Dedifferentiated amniotic fluid mesenchymal stem cell (primary cell): ENCODE measurements around the gene ZNF492.
"Not testable (repeated sequence)": the region's sequence is repeated elsewhere in the genome, so short reads cannot be mapped to it uniquely, and the experiment has no call there.

Source experiments
- DNase-seq: peaks from one replicate; pipeline ENCODE4 v3.0.0-alpha.2; 2016; ENCODE audit errors: extremely low spot score

ZNF492 gene

DNA sequence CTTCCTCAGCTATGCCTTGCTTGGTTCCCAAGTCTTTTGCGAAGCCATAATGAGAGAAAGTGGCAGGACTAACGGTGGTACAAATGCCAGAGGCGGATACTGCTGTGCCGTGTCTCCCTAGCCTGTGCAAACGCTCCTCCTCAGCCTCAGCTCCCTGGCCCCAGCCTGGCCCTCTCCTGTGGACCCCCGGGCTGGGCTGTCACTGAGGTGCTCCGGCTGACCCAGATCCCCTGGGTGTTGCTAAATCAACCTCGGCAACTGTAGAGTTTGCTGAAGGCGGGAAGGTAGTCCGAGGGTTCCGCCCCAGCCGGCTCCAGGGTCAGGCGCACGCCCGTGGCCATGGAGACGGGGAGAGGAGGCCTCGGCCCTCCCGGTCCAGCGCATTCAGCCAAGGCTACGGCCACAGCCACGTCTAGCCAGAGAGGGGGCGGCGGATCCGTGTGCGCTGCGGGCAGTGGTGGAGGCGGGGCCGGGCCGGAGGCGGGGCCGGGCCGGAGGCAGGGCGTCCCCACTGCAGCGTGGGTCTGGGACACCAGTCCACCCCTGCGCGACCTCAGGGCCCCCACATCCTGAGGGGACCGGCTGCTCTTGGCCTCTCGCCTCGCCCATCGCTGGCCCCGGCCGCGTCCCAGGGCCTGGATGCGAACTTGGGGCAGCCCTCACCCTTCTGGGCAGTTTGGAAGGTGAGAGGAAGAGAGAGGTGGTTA, 16.4 kb upstream of the ZNF492 start:
- DNase-seq, result no peak

DNA sequence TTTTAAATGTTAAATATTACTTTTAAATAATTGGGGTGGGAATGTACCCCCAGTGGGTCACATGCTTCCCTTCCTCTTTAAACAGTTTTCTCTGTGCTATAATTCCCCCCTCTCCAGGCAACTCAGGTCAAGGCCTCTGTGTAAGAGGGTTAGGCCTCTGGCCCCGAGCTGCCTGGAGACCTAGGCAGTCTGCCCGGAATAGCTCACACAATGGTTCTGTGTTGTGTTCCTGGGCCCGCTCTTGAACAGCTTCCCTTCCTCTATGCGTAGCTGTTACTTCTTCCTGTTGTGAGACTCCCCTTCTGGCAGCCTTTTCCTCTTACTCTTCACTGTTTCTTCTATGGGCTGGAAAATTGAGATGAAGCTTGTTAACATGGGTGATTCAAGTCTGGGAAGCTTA, 14.8 kb upstream of the ZNF492 start:
- DNase-seq, result no peak

DNA sequence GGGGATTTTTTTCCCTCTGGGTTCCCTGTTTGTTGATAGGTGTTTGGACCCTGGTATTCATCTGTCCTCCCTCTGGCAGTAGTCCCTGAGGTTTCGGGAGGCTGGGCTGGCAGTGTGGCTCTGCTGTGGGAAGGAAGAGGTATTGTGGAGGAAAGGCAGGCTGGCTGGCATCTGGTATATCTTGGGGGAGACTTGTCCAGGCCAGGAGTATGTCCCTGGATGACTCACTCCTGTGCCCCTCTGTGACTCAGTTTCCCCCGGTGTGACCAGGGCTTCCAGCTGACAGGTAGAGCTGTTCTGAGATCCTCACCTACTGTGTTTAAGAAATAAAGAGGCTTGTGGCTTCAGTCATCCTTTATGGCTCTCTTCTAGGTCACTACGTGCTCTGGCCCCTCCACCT, 14.2 kb upstream of the ZNF492 start:
- DNase-seq, result no peak

DNA sequence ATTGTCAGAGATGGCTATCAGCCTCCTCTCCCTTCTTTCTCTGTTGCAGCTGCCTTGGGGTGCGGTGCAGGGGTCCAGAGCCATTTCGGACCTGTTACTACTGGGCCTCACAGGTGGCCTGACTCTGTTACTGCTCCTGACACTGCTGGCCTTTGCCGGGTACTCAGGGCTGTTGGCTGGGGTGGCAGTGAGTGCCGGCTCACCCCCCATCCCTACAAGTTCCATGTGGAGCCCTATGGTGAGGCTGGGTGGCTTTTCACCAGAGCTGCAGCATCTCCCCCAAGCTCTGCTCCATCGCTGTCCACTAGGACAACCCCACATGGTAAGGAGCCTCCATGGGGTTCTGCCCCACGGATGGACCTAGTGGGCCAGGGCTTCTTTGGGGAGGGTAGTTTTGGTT, 13.7 kb upstream of the ZNF492 start:
- no peak for DNase-seq

DNA sequence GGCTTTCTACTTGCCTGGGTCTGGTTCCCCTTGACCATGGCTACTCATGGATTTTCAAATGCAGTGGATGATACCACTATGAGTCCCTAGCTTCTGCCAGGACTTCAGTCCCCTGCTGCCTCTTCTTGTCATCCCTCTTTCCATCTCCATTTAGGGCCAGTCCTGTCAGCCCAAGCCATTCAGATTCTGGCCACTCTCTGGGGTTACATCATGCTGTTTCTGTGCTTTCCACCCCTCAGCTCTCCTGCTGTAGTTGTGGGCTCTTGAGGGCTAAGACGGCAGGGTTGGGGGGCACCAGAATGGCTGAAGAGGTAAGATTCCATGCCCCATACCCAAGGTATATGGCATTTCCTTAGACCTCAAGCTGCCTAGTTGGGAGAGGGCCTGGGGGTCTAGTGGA, 13.2 kb upstream of the ZNF492 start:
- no peak for DNase-seq

DNA sequence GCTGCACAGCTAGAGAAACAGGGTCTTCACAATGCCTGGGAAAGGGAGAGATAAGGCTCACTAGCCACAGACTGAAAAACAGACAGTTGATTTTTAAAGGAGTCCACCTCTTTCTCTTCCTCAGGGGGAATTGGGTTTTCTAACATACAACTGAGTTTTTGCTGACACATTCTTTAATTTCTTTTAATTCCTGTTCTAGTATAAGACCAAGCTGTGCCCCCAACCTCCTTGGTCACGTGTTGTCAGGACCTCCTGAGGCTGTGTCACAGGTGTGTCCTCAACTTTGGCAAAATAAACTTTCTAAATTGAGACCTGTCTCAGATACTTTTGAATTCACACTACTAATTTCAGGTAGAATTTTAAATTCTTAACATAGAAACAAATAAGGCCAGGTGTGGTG, 12.1 kb upstream of the ZNF492 start:
- no peak for DNase-seq

DNA sequence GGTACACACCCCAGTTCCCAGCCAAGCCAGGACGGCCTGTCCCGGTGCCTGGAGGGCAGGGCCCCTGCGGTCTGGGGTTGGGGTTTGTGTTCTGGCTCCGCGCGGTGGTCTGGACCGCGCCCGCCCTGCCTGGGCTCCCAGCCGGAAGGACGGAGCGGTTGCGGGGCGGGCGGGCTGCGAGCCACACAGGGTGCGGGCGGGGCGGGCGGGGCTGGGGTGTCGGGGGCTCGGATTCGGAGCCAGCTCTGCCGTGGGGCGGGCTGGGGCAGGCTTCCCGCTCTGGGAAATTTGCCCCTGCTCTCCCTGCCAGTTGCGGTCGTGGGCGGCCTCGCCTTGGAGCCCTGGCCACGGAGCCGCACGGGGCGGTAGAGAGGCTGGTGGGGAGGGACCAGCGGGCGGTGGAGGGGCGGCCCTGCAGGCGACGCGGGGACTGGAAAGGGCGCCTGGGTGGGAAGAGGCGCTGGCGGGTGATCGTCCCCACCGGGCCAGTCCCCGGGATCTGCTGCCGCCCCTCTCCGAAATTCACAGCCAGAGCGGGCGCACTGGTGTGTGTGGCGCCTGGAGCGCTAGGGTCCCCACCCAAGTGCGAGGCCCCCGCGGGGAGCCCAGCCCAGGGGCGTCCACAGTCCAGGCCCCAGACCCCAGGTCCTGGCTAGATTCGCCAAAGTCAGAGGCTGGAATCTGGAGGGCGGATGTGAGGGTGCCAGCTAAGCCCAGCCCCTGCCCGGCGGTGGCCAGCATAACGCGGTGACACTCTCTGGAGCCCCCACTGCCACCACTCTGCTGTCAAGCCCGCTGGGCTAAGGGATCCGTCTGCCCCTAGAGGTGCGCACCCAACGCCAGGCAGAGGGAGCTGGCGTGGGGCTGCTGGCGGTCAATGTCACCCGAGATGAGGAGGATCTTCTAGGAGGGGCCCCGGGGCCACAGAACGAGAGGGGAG, 11.0 kb upstream of the ZNF492 start:
- no peak for DNase-seq

DNA sequence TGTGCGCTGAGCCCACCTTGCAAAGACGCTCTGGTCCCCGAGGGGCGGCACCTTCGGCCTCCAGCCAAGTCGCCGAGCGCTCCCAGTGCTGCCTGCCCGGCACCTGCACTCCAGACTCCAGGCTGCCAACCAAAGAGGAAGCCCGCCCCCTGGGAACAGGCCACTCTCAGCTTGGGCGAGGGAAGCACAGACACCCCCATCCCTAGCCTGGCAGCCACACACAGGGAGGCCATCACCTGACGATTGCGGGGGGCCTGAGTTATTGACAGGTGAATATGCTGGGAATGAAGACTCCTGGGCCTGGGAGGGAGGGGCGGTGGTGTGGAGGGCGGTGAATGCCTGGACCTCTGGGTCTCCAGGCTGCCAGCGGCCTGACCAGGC, 10.3 kb upstream of the ZNF492 start:
- no peak for DNase-seq

DNA sequence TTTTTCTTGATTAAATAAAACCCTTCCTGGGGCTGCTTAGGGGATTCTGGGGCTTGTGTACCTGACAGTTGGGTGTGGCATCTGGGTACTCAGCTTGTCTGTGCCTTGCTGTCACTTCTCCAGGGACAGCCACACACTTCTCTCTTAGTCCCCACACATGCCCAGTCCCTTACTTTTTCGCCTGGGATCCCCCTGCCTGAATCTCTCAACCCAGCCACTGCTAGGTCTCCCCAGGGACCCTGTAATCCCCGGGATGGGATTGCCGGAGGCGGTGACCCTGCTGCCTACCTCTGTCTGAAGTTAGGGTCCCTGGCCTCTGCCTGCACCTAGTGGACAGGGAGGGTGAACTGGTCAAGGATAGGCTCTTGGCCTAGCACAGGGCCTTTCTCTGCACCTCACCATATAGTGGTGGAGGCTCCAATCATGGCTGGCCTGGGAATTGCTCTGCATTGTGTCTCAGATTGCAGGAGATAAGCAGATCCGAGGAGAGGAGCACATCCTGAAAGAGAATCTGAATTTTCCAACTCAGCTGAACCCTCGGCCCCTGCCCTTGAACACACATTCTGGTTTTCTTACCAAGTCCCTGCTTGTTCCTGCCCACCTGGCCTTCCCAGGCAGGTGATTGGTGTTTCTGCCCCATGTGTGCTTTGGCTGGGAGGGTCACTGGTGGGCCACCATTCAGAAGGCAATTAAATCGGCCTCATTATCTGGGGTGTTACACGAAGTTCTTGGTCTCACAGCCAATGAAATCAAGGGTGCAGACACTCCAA, 8.7 kb upstream of the ZNF492 start:
- no peak for DNase-seq

DNA sequence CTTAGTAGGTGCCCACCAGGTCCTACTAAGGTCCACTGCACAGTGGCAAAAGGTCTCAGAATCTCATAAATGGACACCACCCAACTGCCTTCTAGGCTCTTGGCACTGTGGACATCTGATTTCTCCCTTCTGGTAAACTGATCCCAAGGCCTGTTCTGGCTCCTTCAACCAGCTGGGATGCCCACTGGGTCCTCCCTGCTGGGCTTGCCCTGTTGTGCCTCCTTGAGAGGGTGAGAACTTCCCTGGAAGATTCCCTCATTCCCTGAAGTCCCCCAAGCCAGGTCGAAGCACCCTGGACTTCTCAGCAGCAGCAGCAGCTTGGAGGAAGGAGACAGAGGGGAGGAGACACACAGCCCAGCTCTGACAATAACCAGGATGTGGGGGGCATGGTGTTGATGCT, 6.6 kb upstream of the ZNF492 start:
- DNase-seq, result no peak

DNA sequence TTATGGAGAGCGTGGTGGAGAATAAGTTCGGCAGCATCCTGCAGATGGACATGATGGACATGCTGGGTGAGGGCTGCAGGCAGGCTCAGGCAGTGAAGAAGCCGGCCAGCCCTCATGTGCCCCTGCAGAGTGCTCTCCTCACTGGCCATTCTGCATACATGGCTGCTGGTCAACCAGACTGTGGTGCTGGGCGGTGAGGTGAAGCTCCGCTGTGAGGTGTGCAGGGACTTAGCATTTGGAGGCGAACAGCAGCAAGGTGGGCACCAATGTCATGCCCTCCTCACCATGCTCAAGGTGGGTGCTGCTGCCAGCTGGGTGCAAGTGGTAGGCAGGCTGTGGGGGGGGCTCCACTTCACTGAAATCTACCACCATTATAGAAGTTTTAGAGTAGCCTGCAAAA, 5.7 kb upstream of the ZNF492 start:
- DNase-seq, result no peak

DNA sequence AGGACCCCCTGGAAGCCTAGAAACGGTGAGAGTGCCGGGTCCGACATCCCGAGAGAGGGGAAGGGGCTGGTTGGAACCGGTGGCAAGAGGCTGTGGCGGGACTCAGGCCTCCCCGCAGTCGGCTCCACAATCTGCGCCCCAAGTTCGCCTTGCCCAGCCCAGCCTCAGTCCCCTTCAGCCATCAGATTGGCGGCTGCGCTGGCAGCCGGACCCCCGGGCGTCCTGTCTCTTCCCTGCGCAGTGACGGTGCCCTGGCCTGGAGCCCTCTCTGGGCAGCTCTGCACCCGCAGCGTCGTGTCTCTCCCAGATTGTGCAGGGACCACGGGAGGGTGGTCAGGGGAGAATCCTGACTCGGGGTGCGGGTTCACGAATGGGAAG, 315 bp downstream of the ZNF492 start:
- no peak for DNase-seq

DNA sequence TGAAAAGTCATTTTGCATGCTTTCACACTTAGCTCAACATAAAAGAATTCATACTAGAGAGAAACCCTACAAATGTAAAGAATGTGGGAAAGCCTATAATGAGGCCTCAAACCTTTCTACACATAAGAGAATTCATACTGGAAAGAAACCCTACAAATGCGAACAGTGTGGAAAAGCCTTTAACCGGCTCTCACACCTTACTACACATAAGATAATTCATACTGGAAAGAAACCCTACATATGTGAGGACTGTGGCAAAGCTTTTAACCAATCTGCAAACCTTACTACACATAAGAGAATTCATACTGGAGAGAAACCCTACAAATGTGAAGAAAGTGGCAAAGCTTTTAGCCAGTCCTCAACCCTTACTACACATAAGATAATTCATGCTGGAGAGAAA, 51.4 kb downstream of the ZNF492 start:
- not testable (repeated sequence) for DNase-seq

DNA sequence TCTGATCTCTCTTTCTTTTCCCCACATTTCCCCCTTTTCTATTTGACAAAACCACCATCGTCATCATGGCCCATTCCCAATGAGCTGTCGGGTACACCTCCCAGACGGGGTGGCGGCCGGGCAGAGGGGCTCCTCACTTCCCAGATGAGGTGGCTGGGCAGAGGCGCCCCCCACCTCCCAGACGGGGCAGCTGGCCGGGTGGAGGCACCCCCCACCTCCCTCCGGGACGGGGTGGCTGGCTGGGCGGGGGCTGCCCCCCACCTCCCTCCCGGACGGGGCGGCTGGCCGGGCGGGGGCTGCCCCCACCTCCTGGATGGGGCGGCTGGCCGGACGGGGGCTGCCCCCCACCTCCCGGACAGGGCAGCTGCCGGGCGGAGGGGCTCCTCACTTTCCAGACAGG, 68.5 kb downstream of the ZNF492 start:
- DNase-seq, result not testable (repeated sequence)

DNA sequence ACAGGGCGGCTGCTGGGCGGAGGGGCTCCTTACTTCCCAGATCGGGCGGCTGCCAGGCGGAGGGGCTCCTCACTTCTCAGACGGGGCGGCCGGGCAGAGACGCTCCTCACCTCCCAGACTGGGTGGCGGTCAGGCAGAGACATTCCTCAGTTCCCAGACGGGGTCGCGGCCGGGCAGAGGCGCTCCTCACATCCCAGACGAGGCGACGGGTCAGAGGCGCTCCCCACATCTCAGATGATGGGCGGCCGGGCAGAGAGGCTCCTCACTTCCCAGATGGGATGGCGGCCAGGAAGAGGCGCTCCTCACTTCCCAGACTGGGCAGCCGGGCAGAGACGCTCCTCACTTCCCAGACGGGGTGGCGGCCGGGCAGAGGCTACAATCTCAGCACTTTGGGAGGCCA, 69.0 kb downstream of the ZNF492 start:
- not testable (repeated sequence) for DNase-seq

DNA sequence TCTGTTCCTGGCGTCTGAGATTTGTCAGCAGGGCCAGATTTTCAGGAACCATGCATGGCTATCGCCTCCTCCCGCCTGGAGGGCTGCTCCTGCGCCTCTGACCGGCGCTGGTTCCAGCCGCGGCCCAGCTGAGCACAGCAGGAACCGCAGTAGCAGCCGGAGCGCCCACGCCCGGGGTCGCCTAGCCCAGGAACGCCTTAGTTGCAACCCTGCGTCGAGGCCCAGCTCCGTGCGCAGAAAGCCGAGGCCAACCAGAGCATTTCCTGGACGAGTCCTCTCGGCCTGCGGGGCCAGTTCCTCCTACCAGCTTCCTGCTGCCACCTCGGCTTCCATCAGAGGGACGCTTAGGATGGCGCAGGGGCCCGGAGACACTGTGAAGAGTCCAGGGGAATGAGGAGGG, 74.9 kb downstream of the ZNF492 start:
- DNase-seq, result no peak
